Liver (tissue), 9 donors: ENCODE measurements around the gene LAMTOR5. TPM values are rescaled to one million over a fixed set of nuclear protein-coding genes. Genes with fewer than 3 reads are reported as not detected.

Experiments
- DNase-seq: peaks from one replicate; pipeline ENCODE4 v3.0.0-alpha.2; 2017; ENCODE audit warnings: low spot score
- H3K27ac ChIP-seq, 2 donors: one replicate each; pipeline ENCODE4 v1.7.0; 2013; ENCODE audit warnings: inconsistent platforms in 2 of 2, low read length in 2 of 2, control low read depth in 1 of 2, low read depth in 1 of 2, mild to moderate bottlenecking in 1 of 2
- H3K27me3 ChIP-seq, 4 donors: one replicate each; pipeline versions ENCODE4 v1.6.1 to v1.7.0; 2013; ENCODE audit warnings: low read length in 3 of 4, inconsistent platforms in 1 of 4, mild to moderate bottlenecking in 1 of 4, moderate library complexity in 1 of 4; ENCODE audit not compliant: control insufficient read depth in 4 of 4, insufficient read depth in 4 of 4
- H3K36me3 ChIP-seq, 4 donors: one replicate each; pipeline versions ENCODE4 v1.6.1 to v1.7.0; 2013; ENCODE audit warnings: low read length in 3 of 4, mild to moderate bottlenecking in 3 of 4, low read depth in 1 of 4, moderate library complexity in 1 of 4; ENCODE audit not compliant: control insufficient read depth in 4 of 4, insufficient read depth in 3 of 4
- H3K4me1 ChIP-seq, 4 donors: one replicate each; pipeline versions ENCODE4 v1.6.1 to v1.7.0; 2013; ENCODE audit warnings: low read length in 3 of 4, mild to moderate bottlenecking in 3 of 4, moderate library complexity in 1 of 4; ENCODE audit not compliant: control insufficient read depth in 4 of 4, insufficient read depth in 4 of 4
- H3K4me3 ChIP-seq, 3 donors: one replicate each; pipeline versions ENCODE4 v1.6.1 to v1.7.0; 2013; ENCODE audit warnings: low read length in 3 of 3, control low read depth in 1 of 3, low read depth in 1 of 3, mild to moderate bottlenecking in 1 of 3
- H3K9ac ChIP-seq, 2 donors: one replicate each; pipeline ENCODE4 v1.7.0; 2013; ENCODE audit warnings: low read length in 2 of 2, mild to moderate bottlenecking in 2 of 2, moderate library complexity in 2 of 2, control low read depth in 1 of 2, low read depth in 1 of 2
- H3K9me3 ChIP-seq, 4 donors: one replicate each; pipeline versions ENCODE4 v1.6.1 to v1.7.0; 2013; ENCODE audit warnings: low read length in 3 of 4; ENCODE audit not compliant: control insufficient read depth in 4 of 4
- EGR1 ChIP-seq, 2 donors: IDR thresholded peaks; 2 replicates each; pipeline ENCODE4 v1.6.1; 2016 to 2018; ENCODE audit warnings: antibody characterized with exemption in 2 of 2, low read depth in 2 of 2
- FOXA1 ChIP-seq: IDR thresholded peaks from 2 replicates; pipeline ENCODE4 v1.6.1; 2016; ENCODE audit warnings: antibody characterized with exemption
- FOXA2 ChIP-seq: IDR thresholded peaks from 2 replicates; pipeline ENCODE4 v1.6.1; 2016; ENCODE audit warnings: antibody characterized with exemption
- GABPA ChIP-seq, 2 donors: IDR thresholded peaks in 1 of 2; conservative IDR thresholded peaks in 1 of 2; 2 replicates each; pipeline ENCODE4 v1.6.1; 2016; ENCODE audit warnings: antibody characterized with exemption in 2 of 2, mild to moderate bottlenecking in 1 of 2, moderate library complexity in 1 of 2
- HNF4A ChIP-seq, 2 donors: conservative IDR thresholded peaks; 2 replicates each; pipeline ENCODE4 v1.6.1; 2016; ENCODE audit warnings: antibody characterized with exemption in 2 of 2, mild to moderate bottlenecking in 2 of 2
- HNF4G ChIP-seq: IDR thresholded peaks from 2 replicates; pipeline ENCODE4 v1.6.1; 2016; ENCODE audit warnings: antibody characterized with exemption
- JUND ChIP-seq, 2 donors: IDR thresholded peaks; 2 replicates each; pipeline ENCODE4 v1.6.1; 2016; ENCODE audit warnings: antibody characterized with exemption in 2 of 2
- NR2F2 ChIP-seq: IDR thresholded peaks from 2 replicates; pipeline ENCODE4 v1.6.1; 2016; ENCODE audit warnings: antibody characterized with exemption
- RAD21 ChIP-seq, 2 donors: IDR thresholded peaks; 2 replicates each; pipeline ENCODE4 v1.6.1; 2016; ENCODE audit warnings: antibody characterized with exemption in 2 of 2, mild to moderate bottlenecking in 2 of 2
- RXRA ChIP-seq, 2 donors: IDR thresholded peaks; 2 replicates each; pipeline ENCODE4 v1.6.1; 2017 to 2018; ENCODE audit warnings: antibody characterized with exemption in 2 of 2, mild to moderate bottlenecking in 1 of 2
- SP1 ChIP-seq: IDR thresholded peaks from 2 replicates; pipeline ENCODE4 v1.6.1; 2018; ENCODE audit warnings: antibody characterized with exemption, mild to moderate bottlenecking
- TAF1 ChIP-seq: conservative IDR thresholded peaks from 2 replicates; pipeline ENCODE4 v1.6.1; 2016; ENCODE audit warnings: antibody characterized with exemption, mild to moderate bottlenecking
- YY1 ChIP-seq: IDR thresholded peaks from 2 replicates; pipeline ENCODE4 v1.6.1; 2016; ENCODE audit warnings: antibody characterized with exemption, mild to moderate bottlenecking
- WGBS: extraction: QIAGEN DNeasy Blood & Tissue Kit; methylation state at CpG from one replicate; pipeline ENCODE4 v1.1.7; 2013; 5-methylcytosine and 5-hydroxymethylcytosine counted together
- polyA plus RNA-seq, 2 donors: library from polyadenylated mRNA; stranded (reverse) in 1 of 2; unstranded in 1 of 2; fragments of 200-250 nt in 1 of 2; fragments of >200 nt in 1 of 2; fragmentation: Nextera tagmentation in 1 of 2; extraction: Ambion mirVana in 1 of 2; gene quantifications; one replicate each; pipeline versions ENCODE4 v1.2.1 to v1.2.3, GENCODE V29; 2013 to 2015
- total RNA-seq, 2 donors: library from RNA; depleted of rRNA; stranded (reverse); fragments of >200 nt; gene quantifications; one replicate each; pipeline ENCODE4 v1.2.3, GENCODE V29; 2014
- TF ChIP-seq, protein P1 (sequence below): IDR thresholded peaks from 2 replicates; pipeline ENCODE4 v1.6.1; 2016; ENCODE audit warnings: antibody characterized with exemption
- TF ChIP-seq, protein P2 (sequence below): fragments of 150-350 bp; IDR thresholded peaks from 2 replicates; pipeline ENCODE4 v1.5.1; 2017; ENCODE audit warnings: improper control_type of control experiment, low read depth, low read length; ENCODE audit not compliant: missing input control
- TF ChIP-seq, protein P3 (sequence below): IDR thresholded peaks from 2 replicates; pipeline ENCODE4 v1.6.1; 2016; ENCODE audit warnings: antibody characterized with exemption
- TF ChIP-seq, protein P4 (sequence below): IDR thresholded peaks from 2 replicates; pipeline ENCODE4 v1.6.1; 2016; ENCODE audit warnings: antibody characterized with exemption
- TF ChIP-seq, protein P5 (sequence below): IDR thresholded peaks from 2 replicates; pipeline ENCODE4 v1.6.1; 2016; ENCODE audit warnings: antibody characterized with exemption, mild to moderate bottlenecking
- donor health status: healthy.
- donor health status: healthy.
- donor health status: healthy.
- donor health status: healthy.
- donor health status: healthy.

Gene LAMTOR5
- total and polyA plus RNA-seq, 4 donors = 30.0 to 182 (median 94.3) TPM

DNA sequence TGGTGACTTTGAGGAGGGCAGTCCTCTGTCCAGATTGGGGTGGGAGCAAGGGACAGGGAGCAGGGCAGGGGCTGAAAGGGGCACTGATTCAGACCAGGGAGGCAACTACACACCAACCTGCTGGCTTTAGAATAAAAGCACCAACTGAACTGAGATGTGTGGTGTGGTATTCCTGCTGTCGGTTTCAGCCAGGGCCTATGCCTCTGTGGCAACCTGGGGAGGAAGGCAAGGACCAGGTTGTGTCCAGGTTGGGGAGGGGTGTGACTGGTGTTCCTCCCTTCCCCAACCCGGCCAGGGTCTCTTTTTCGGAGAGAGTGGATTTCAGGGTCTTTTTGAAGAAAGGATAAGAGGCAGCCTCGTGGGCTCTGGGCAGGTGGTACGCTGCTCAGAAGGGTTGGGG, 49.7 kb upstream of the LAMTOR5 start:
- Histone ChIP-seq H3K4me1 (peaks cover 0 to 10% (median 8%) of the 10 kb centered on the region in 4 donors), H3K27me3 (no peaks in the 10 kb centered on the region), H3K9me3 (no peaks in the 10 kb centered on the region), H3K9ac (no peak overlapping the region), H3K27ac (no peak overlapping the region), H3K4me3 (no peak overlapping the region), H3K36me3 (no peaks in the 10 kb centered on the region)
- 93% methylated on average over 5 of the region's 5 CpGs for WGBS
- TF ChIP-seq, protein P1, sequence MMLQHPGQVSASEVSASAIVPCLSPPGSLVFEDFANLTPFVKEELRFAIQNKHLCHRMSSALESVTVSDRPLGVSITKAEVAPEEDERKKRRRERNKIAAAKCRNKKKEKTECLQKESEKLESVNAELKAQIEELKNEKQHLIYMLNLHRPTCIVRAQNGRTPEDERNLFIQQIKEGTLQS = no peak
- TF ChIP-seq, protein P2, sequence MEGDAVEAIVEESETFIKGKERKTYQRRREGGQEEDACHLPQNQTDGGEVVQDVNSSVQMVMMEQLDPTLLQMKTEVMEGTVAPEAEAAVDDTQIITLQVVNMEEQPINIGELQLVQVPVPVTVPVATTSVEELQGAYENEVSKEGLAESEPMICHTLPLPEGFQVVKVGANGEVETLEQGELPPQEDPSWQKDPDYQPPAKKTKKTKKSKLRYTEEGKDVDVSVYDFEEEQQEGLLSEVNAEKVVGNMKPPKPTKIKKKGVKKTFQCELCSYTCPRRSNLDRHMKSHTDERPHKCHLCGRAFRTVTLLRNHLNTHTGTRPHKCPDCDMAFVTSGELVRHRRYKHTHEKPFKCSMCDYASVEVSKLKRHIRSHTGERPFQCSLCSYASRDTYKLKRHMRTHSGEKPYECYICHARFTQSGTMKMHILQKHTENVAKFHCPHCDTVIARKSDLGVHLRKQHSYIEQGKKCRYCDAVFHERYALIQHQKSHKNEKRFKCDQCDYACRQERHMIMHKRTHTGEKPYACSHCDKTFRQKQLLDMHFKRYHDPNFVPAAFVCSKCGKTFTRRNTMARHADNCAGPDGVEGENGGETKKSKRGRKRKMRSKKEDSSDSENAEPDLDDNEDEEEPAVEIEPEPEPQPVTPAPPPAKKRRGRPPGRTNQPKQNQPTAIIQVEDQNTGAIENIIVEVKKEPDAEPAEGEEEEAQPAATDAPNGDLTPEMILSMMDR = no peak
- TF ChIP-seq GABPA (IDR thresholded peaks at IDR 0.05 in 1 of 2, conservative IDR thresholded peaks at IDR 0.05 in 1 of 2) (no peak), TAF1 (no peak), RAD21 (IDR thresholded peaks at IDR 0.05) (no peak), SP1 (no peak), FOXA1 (no peak), YY1 (no peak), FOXA2 (no peak), RXRA (IDR thresholded peaks at IDR 0.05) (no peak), HNF4G (no peak), NR2F2 (no peak)
- TF ChIP-seq, protein P3, sequence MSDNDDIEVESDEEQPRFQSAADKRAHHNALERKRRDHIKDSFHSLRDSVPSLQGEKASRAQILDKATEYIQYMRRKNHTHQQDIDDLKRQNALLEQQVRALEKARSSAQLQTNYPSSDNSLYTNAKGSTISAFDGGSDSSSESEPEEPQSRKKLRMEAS = no peak
- TF ChIP-seq, protein P4, sequence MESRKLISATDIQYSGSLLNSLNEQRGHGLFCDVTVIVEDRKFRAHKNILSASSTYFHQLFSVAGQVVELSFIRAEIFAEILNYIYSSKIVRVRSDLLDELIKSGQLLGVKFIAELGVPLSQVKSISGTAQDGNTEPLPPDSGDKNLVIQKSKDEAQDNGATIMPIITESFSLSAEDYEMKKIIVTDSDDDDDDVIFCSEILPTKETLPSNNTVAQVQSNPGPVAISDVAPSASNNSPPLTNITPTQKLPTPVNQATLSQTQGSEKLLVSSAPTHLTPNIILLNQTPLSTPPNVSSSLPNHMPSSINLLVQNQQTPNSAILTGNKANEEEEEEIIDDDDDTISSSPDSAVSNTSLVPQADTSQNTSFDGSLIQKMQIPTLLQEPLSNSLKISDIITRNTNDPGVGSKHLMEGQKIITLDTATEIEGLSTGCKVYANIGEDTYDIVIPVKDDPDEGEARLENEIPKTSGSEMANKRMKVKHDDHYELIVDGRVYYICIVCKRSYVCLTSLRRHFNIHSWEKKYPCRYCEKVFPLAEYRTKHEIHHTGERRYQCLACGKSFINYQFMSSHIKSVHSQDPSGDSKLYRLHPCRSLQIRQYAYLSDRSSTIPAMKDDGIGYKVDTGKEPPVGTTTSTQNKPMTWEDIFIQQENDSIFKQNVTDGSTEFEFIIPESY = no peak
- no peak for DNase-seq

DNA sequence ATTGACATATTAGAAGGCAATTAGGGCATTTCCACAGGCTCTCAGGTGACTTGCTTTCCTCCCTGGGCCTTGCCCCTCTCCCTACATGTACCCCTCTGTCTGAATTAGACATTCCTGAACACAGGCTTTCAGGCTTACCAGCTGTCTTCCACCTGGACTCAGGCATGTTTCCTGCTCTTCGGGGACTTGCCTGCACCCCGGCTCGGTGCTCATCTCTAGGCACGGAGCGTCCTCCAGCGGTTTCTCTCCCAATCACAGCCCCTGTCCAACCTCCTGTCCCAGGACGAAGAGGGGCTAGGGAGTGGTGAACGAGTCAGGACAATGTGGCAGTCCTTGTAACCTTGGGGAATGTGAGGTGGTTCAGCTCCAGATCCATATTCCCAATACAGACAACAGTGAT, 47.7 kb upstream of the LAMTOR5 start:
- no peak for TF ChIP-seq EGR1 (IDR thresholded peaks at IDR 0.05; ENCODE audit: low read depth in 2 of 2)
- no peak for TF ChIP-seq TAF1
- TF ChIP-seq, protein P4 = no peak
- TF ChIP-seq, protein P3 = no peak
- no peak for TF ChIP-seq FOXA2
- TF ChIP-seq, protein P5, sequence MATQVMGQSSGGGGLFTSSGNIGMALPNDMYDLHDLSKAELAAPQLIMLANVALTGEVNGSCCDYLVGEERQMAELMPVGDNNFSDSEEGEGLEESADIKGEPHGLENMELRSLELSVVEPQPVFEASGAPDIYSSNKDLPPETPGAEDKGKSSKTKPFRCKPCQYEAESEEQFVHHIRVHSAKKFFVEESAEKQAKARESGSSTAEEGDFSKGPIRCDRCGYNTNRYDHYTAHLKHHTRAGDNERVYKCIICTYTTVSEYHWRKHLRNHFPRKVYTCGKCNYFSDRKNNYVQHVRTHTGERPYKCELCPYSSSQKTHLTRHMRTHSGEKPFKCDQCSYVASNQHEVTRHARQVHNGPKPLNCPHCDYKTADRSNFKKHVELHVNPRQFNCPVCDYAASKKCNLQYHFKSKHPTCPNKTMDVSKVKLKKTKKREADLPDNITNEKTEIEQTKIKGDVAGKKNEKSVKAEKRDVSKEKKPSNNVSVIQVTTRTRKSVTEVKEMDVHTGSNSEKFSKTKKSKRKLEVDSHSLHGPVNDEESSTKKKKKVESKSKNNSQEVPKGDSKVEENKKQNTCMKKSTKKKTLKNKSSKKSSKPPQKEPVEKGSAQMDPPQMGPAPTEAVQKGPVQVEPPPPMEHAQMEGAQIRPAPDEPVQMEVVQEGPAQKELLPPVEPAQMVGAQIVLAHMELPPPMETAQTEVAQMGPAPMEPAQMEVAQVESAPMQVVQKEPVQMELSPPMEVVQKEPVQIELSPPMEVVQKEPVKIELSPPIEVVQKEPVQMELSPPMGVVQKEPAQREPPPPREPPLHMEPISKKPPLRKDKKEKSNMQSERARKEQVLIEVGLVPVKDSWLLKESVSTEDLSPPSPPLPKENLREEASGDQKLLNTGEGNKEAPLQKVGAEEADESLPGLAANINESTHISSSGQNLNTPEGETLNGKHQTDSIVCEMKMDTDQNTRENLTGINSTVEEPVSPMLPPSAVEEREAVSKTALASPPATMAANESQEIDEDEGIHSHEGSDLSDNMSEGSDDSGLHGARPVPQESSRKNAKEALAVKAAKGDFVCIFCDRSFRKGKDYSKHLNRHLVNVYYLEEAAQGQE = no peak
- TF ChIP-seq NR2F2 = no peak
- TF ChIP-seq FOXA1 = no peak
- no peak for TF ChIP-seq HNF4A (conservative IDR thresholded peaks at IDR 0.05)
- no peak for TF ChIP-seq GABPA (IDR thresholded peaks at IDR 0.05 in 1 of 2, conservative IDR thresholded peaks at IDR 0.05 in 1 of 2)
- no peak for TF ChIP-seq RXRA (IDR thresholded peaks at IDR 0.05)
- TF ChIP-seq, protein P2 = no peak
- no peak for TF ChIP-seq YY1
- TF ChIP-seq JUND (IDR thresholded peaks at IDR 0.05) = no peak
- no peak for TF ChIP-seq SP1
- TF ChIP-seq, protein P1 = no peak
- no peak for TF ChIP-seq RAD21 (IDR thresholded peaks at IDR 0.05)
- TF ChIP-seq HNF4G = no peak
- WGBS = 85% methylated on average over 8 of the region's 8 CpGs

More for the DNA sequence above, 47.7 kb upstream of the LAMTOR5 start:
- Histone ChIP-seq H3K9ac (no peak overlapping the region), H3K9me3 (no peaks in the 10 kb centered on the region), H3K27ac (no peak overlapping the region), H3K36me3 (no peaks in the 10 kb centered on the region), H3K4me1 (peaks cover 0 to 29% (median 24%) of the 10 kb centered on the region in 4 donors), H3K27me3 (no peaks in the 10 kb centered on the region), H3K4me3 (no peak overlapping the region)
- DNase-seq = no peak
